AG20443 (cell line): ENCODE data around the gene PPIL1.
A peak's percentile ranks its signal among the peaks of the same experiment; 100 is the strongest.

Experiments
- DNase-seq: peaks from one replicate; pipeline ENCODE4 v3.0.0; 2012; ENCODE audit warnings: low spot score, mixed read lengths

The PPIL1 gene

GRCh38 chr6:36888654-36889481, 14.3 kb upstream of the PPIL1 start:
- DNase-seq, result no peak

- no peak for DNase-seq
Observed at GRCh38 chr6:36888115-36888643, 13.6 kb upstream of the PPIL1 start.

GRCh38 chr6:36886950-36887618, 12.5 kb upstream of the PPIL1 start:
- DNase-seq, result no peak

- DNase-seq, result peak; percentile 95
Observed at GRCh38 chr6:36885461-36886401, 11.1 kb upstream of the PPIL1 start, which contains the start of gene C6orf89. Gene C6orf89 (plus strand): TSS chr6:36885952. CDS start chr6:36899445, 13,493 bp downstream.

GRCh38 chr6:36884610-36885009, 10.0 kb upstream of the PPIL1 start:
- DNase-seq, result no peak

GRCh38 chr6:36875250-36875633, 639 bp upstream of the PPIL1 start:
- DNase-seq, result no peak

- DNase-seq, result no peak
Observed at GRCh38 chr6:36873612-36874442, 776 bp downstream of the PPIL1 start.

GRCh38 chr6:36873115-36873514, 1.5 kb downstream of the PPIL1 start:
- no peak for DNase-seq

GRCh38 chr6:36871686-36872085, 2.9 kb downstream of the PPIL1 start:
- no peak for DNase-seq

- no peak for DNase-seq
Observed at GRCh38 chr6:36867471-36868224, 7.0 kb downstream of the PPIL1 start.

- DNase-seq, result no peak
Observed at GRCh38 chr6:36865835-36866234, 8.8 kb downstream of the PPIL1 start.

GRCh38 chr6:36863670-36864540, 10.7 kb downstream of the PPIL1 start:
- no peak for DNase-seq

GRCh38 chr6:36862848-36863382, 11.7 kb downstream of the PPIL1 start:
- no peak for DNase-seq

GRCh38 chr6:36862164-36862847, 12.3 kb downstream of the PPIL1 start:
- DNase-seq, result no peak

- no peak for DNase-seq
Observed at GRCh38 chr6:36860126-36860525, 14.5 kb downstream of the PPIL1 start.

- DNase-seq, result peak; percentile 58
Observed at GRCh38 chr6:36858407-36858981, 16.1 kb downstream of the PPIL1 start.

GRCh38 chr6:36857325-36857724, 17.3 kb downstream of the PPIL1 start:
- DNase-seq, result no peak

- no peak for DNase-seq
Observed at GRCh38 chr6:36856277-36856676, 18.3 kb downstream of the PPIL1 start.
